ENCODE measurements around the gene CNOT6L. TPM values are rescaled to one million over a fixed set of nuclear protein-coding genes. Genes with fewer than 3 reads are reported as not detected.

Gene CNOT6L
- total RNA-seq, 2 experiments from 2014 or later = 160 to 164 TPM

DNA sequence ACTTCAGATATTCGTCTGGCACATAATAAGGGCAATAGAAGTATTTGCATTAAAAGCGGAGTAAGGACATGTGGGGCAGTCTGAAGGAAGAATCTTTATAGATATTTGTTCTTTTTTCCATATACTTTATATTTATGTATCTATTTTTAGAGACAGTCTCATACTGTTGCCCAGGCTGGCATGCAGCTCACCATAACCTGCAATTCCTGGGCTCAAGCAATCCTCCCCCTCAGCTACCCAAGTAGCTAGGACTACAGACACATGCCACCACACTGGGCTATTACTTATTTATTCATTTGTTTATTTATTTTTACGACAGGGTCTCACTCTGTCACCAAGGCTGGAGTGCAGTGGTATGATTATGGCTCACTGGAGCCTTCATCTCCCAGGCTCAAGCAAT lies 26.8 kb upstream of the CNOT6L start:
- Mint-ChIP-seq H3K27me3 (peaks cover 2% of the 10 kb centered on the region), H3K4me1 (peaks cover 6% of the 10 kb centered on the region), H3K4me3 (no peak overlapping the region), H3K9me3 (no peaks in the 10 kb centered on the region), H3K27ac (no peak overlapping the region), H3K36me3 (no peaks in the 10 kb centered on the region)
- POLR2A ChIA-PET = interaction anchor here (1.1 to 1.5 kb wide), 2 partner anchors 24 to 26 kb away, joined by 3 to 5 read pairs; no protein-coding TSS in a partner anchor
- ATAC-seq (ENCODE audit: low read depth) (no peak), DNase-seq (no peak)

DNA sequence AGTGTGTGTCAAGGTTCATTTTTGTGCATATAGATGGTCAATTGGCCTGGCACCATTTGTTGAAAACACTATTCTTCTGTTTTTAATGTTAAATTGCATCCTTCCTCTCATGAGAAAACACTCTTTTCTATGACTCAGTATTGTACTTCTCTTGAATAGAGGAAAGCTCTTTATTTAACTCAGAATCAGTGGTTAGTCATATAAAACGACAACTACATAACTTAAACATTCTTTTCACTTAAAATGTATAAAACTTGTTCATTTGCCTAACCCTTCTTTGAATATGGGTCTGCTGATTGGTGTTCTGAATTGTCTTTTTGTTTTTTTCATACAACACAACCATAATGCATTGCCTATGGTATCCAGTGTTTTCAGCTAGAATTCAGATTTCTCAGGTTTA lies 26.2 kb upstream of the CNOT6L start:
- H3K4me3 Mint-ChIP-seq = no peak overlapping the region
- no peaks in the 10 kb centered on the region for H3K9me3 Mint-ChIP-seq
- DNase-seq (no peak), ATAC-seq (ENCODE audit: low read depth) (no peak)
- H3K4me1 Mint-ChIP-seq = peaks cover 6% of the 10 kb centered on the region
- POLR2A ChIA-PET = interaction anchor here (1.1 to 1.5 kb wide), 2 partner anchors 24 to 25 kb away, joined by 3 to 5 read pairs; no protein-coding TSS in a partner anchor
- peaks cover 2% of the 10 kb centered on the region for H3K27me3 Mint-ChIP-seq
- H3K27ac Mint-ChIP-seq = no peak overlapping the region
- H3K36me3 Mint-ChIP-seq = no peaks in the 10 kb centered on the region

GRCh38 chr4:77844363-77844762 lies 25.2 kb upstream of the CNOT6L start:
- Mint-ChIP-seq H3K4me1 (peaks cover 6% of the 10 kb centered on the region), H3K9me3 (no peaks in the 10 kb centered on the region), H3K4me3 (no peak overlapping the region), H3K27ac (no peak overlapping the region), H3K27me3 (peaks cover 2% of the 10 kb centered on the region), H3K36me3 (no peaks in the 10 kb centered on the region)
- no peak for DNase-seq
- ATAC-seq (ENCODE audit: low read depth) = no peak
- POLR2A ChIA-PET = interaction anchor here (1.0 kb wide), 1 partner anchor 24 kb away, joined by 3 read pairs; no protein-coding TSS in a partner anchor

DNA sequence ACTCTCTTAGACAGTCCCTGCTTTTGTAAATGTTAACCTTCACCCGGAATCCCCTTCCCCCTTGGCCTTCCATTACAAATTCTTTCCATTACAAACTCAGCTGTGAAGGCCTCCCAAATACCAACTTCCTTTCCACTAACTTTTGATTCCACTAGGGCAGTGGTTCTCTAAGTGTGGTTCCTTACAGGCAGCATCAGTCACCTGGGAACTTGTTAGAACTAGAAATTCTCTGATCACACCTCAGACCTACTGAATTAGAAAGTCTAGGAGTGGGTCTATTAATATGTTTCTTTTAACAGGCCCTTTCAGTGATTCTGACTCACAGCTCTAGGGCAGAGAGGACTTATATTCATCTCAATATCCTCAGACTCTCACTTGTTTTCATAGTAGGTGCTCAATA lies 24.5 kb upstream of the CNOT6L start:
- Mint-ChIP-seq H3K27ac (no peak overlapping the region), H3K36me3 (no peaks in the 10 kb centered on the region), H3K4me3 (no peak overlapping the region), H3K27me3 (peaks cover 2% of the 10 kb centered on the region), H3K9me3 (no peaks in the 10 kb centered on the region), H3K4me1 (peaks cover 6% of the 10 kb centered on the region)
- no peak for ATAC-seq (ENCODE audit: low read depth)
- POLR2A ChIA-PET = interaction anchor here (1.0 kb wide), 1 partner anchor 23 kb away, joined by 3 read pairs; no protein-coding TSS in a partner anchor
- DNase-seq = no peak

GRCh38 chr4:77834403-77834802 lies 15.2 kb upstream of the CNOT6L start:
- no peak overlapping the region for H3K27ac Mint-ChIP-seq
- no peak for ATAC-seq (ENCODE audit: low read depth)
- H3K9me3 Mint-ChIP-seq = peaks cover 3% of the 10 kb centered on the region
- POLR2A ChIA-PET = interaction anchor here (0.7 kb wide), 1 partner anchor 17 kb away, joined by 3 read pairs; no protein-coding TSS in a partner anchor
- H3K36me3 Mint-ChIP-seq = peaks cover 1% of the 10 kb centered on the region
- H3K4me1 Mint-ChIP-seq = peaks cover 5% of the 10 kb centered on the region
- no peaks in the 10 kb centered on the region for H3K27me3 Mint-ChIP-seq
- no peak overlapping the region for H3K4me3 Mint-ChIP-seq
- no peak for DNase-seq

DNA sequence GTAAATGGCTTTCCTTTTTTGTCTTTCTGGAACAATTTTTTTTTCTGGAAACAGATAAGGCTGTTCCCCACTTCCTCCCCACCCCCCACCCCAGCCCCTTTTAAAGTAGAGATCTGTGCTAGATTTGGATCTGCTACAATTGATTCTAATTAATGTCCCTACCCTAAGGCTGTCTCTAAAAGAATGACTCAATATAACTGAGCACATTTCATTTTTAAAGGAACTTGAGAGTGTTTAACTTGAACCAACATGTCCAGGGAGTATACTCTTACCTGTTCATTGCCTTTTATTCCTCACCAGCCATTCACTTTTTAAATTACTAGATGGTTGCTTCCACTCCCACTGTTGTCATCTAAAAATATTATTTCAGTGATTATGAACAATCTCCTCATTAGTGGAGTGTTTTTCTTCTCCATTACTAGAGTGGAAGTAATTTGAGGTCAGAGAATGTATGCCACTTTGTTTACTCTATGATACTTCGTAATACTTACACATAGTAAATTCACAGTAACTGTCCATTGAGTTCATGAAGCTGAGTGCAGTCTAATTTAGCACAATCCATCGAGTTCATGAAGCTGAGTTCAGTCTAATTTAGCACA lies 14.1 kb upstream of the CNOT6L start:
- no peaks in the 10 kb centered on the region for H3K27me3 Mint-ChIP-seq
- H3K4me1 Mint-ChIP-seq = peaks cover 7% of the 10 kb centered on the region
- peaks cover 1% of the 10 kb centered on the region for H3K36me3 Mint-ChIP-seq
- peaks cover 3% of the 10 kb centered on the region for H3K9me3 Mint-ChIP-seq
- no peak overlapping the region for H3K4me3 Mint-ChIP-seq
- POLR2A ChIA-PET = no interaction called here
- no peak overlapping the region for H3K27ac Mint-ChIP-seq
- DNase-seq = no peak
- ATAC-seq (ENCODE audit: low read depth) = no peak

- peaks cover 5% of the 10 kb centered on the region for H3K36me3 Mint-ChIP-seq
- no peaks in the 10 kb centered on the region for H3K27me3 Mint-ChIP-seq
- DNase-seq (no peak), ATAC-seq (ENCODE audit: low read depth) (peak; percentile 85)
- no peaks in the 10 kb centered on the region for H3K9me3 Mint-ChIP-seq
- H3K4me3 Mint-ChIP-seq = peak overlapping the region; percentile 52
- peak overlapping the region; percentile 79 for H3K27ac Mint-ChIP-seq
- POLR2A ChIA-PET = interaction anchor here (0.7 to 3.7 kb wide), 5 partner anchors 9 to 35 kb away, joined by 3 to 14 read pairs (median 9); partner anchors contain the start of genes CNOT6L and MRPL1
- peaks cover 25% of the 10 kb centered on the region for H3K4me1 Mint-ChIP-seq
These were observed 8.2 kb upstream of the CNOT6L start for GRCh38 chr4:77827343-77827742.

- ATAC-seq (ENCODE audit: low read depth) (no peak), DNase-seq (no peak)
- no peak overlapping the region for H3K27ac Mint-ChIP-seq
- H3K36me3 Mint-ChIP-seq = peaks cover 5% of the 10 kb centered on the region
- no peaks in the 10 kb centered on the region for H3K27me3 Mint-ChIP-seq
- no peaks in the 10 kb centered on the region for H3K9me3 Mint-ChIP-seq
- POLR2A ChIA-PET = interaction anchor here (1.4 to 3.7 kb wide), 3 partner anchors 8 to 36 kb away, joined by 9 to 14 read pairs (median 11); partner anchors contain the start of genes CNOT6L and MRPL1
- no peak overlapping the region for H3K4me3 Mint-ChIP-seq
- H3K4me1 Mint-ChIP-seq = peaks cover 33% of the 10 kb centered on the region
These were observed 7.1 kb upstream of the CNOT6L start for GRCh38 chr4:77826275-77826674.

DNA sequence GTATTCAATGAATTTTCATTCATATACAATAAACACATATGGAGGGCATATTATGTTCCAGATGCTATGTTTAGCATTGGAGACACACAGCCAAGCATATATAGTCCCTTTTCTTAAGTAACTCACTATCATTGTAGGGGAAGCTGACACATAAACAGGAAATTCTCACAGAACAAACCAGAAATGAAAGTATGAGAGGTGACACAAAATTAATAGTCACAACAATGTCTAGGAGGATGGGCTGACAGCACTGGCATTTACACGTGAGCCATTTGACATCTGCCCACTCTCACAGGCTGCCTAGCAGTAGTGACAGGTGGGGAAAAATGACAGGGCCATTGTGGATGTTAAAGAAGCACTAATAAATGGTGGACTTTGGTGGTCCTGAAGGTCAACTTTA lies 2.6 kb upstream of the CNOT6L start:
- Mint-ChIP-seq H3K27me3 (no peaks in the 10 kb centered on the region), H3K4me3 (peak overlapping the region; percentile 91), H3K27ac (peak overlapping the region; percentile 90), H3K36me3 (peaks cover 15% of the 10 kb centered on the region), H3K4me1 (peaks cover 34% of the 10 kb centered on the region), H3K9me3 (no peaks in the 10 kb centered on the region)
- DNase-seq (no peak), ATAC-seq (ENCODE audit: low read depth) (peak; percentile 1)
- POLR2A ChIA-PET = interaction anchor here (1.0 to 7.1 kb wide), 3 partner anchors 24 to 38 kb away, joined by 3 to 330 read pairs (median 135); partner anchors contain the start of gene MRPL1

DNA sequence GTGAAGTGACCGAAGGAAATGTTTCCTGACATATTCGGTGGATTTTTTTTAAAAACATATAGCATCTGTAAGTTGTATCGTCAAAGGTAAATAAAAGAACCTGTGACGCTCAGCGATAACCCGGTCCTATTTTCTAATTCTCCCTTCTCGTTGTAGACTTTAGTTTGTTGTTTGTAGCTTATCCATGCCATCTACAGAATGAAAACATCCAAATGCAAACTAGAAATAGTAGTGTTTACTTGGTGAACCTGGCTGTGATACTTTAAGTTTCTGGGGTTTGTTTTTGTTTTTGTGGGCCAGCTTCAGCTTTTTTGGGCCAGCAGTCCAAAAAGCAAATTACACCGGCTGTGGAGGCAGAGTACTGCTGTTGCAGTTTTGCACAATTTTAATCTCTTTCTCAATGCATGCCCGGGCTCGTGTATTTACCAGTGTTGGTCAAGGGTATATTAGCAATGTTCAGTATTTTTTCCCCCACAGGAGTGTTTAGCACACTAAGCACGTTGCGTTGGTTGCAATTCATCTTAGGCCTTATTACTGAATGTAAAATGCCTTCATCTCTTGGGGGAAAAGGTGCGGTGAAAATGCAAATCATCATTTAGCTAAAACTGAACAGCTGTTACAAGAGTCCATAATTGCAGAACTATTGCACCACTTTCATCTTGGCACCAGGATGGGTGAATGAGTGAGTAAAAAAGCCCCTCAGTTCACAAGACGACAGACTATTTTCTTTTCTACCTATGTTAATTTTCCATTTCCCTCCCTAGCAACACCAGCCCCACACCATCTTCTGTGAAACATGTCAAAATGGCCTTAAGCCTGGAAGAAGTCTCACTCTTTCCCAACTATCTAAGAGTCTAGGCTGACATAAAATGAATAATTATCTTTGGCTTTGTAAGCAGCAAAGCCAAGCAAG lies 1.7 kb upstream of the CNOT6L start:
- H3K27me3 Mint-ChIP-seq = no peaks in the 10 kb centered on the region

GRCh38 chr4:77819843-77820648 lies 878 bp upstream of the CNOT6L start:
- Mint-ChIP-seq H3K27me3 (no peaks in the 10 kb centered on the region), H3K9me3 (no peaks in the 10 kb centered on the region), H3K4me1 (peaks cover 41% of the 10 kb centered on the region), H3K4me3 (peak overlapping the region; percentile 91), H3K27ac (peak overlapping the region; percentile 90), H3K36me3 (peaks cover 21% of the 10 kb centered on the region)
- peak; percentile 98 for DNase-seq
- ATAC-seq (ENCODE audit: low read depth) = peak; percentile 76
- POLR2A ChIA-PET = interaction anchor here (0.5 to 7.1 kb wide), 23 partner anchors 10 to 1119 kb away, joined by 3 to 330 read pairs (median 3); partner anchors contain the start of genes MRPL1 and PAQR3

More for the DNA sequence above, 1.7 kb upstream of the CNOT6L start:
- no peak for DNase-seq
- H3K27ac Mint-ChIP-seq = peak overlapping the region; percentile 90
- peaks cover 36% of the 10 kb centered on the region for H3K4me1 Mint-ChIP-seq
- peaks cover 17% of the 10 kb centered on the region for H3K36me3 Mint-ChIP-seq
- H3K9me3 Mint-ChIP-seq = no peaks in the 10 kb centered on the region
- peak overlapping the region; percentile 91 for H3K4me3 Mint-ChIP-seq
- POLR2A ChIA-PET = interaction anchor here (0.5 to 7.1 kb wide), 21 partner anchors 11 to 1118 kb away, joined by 3 to 330 read pairs (median 3); partner anchors contain the start of genes MRPL1 and PAQR3
- ATAC-seq (ENCODE audit: low read depth) = no peak

DNA sequence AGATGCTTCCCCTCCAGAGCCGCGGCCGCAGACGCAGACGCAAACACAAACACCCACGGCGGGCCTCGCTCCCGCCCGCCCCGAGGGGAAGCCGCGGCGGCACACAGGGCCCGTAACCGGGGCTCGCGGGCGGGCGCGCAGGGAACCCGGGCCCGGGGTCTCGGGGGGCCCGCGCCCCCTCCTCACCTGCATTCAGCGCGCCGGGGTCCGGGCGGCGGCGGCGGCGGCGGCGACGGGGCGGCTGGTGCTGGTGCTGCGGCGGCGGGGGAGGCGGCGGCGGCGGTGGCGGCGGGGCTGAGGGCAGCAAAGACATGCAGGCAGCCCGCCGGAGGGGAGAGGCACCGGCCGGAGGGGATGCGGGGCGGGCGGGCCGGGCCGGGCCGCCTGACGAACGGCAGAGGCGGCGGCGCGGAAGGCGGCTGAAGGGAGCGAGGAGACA lies 255 bp upstream of the CNOT6L start:
- Mint-ChIP-seq H3K36me3 (peaks cover 19% of the 10 kb centered on the region), H3K4me1 (peaks cover 47% of the 10 kb centered on the region), H3K9me3 (no peaks in the 10 kb centered on the region), H3K27me3 (no peaks in the 10 kb centered on the region), H3K4me3 (peak overlapping the region; percentile 100), H3K27ac (peak overlapping the region; percentile 100)
- DNase-seq = peak; percentile 84
- POLR2A ChIA-PET = interaction anchor here (0.7 to 7.1 kb wide), 17 partner anchors 10 to 1120 kb away, joined by 3 to 330 read pairs (median 5); partner anchors contain the start of genes MRPL1 and PAQR3
- peak; percentile 5 for ATAC-seq (ENCODE audit: low read depth)
